ENCODE measurements around the gene AREL1.

AREL1 gene

DNA sequence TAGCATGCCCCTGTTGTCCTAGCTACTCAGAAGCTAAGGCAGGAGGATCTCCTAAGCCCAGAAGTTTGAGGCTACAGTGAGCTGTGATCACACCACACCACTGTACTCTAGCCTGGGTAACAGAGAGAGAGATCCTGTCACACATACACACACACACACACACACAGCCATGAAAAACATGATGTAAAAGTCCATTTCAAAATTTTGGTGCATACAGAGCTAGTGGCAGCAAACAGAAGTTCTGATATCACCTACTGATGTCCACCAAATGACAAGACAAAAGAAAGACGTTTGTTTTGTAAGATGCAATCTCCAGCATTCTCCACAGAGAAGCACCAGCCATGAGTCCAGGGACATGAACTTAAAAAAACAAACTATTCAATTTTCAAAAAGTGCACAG, 15.9 kb downstream of the AREL1 start:
- DNase-seq = no peak

DNA sequence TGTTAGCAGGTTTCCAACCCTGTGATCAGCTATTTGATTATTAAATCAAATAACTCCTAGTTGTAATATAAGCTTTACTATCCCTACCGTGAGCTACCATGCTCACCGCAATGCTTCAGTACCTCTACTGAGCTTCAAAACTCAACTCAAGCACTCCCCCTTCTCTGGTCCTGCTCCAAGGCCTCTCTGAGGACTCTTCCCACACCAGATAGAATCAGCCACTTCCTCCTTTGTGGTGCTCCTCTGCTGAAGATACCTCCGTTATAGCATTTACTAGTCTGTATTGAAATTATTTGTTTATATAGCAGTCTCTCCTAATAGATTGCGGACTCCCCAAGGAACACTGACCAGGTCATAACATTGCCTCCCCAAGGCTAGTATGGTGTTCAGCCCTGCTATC, 17.5 kb downstream of the AREL1 start:
- DNase-seq = no peak

DNA sequence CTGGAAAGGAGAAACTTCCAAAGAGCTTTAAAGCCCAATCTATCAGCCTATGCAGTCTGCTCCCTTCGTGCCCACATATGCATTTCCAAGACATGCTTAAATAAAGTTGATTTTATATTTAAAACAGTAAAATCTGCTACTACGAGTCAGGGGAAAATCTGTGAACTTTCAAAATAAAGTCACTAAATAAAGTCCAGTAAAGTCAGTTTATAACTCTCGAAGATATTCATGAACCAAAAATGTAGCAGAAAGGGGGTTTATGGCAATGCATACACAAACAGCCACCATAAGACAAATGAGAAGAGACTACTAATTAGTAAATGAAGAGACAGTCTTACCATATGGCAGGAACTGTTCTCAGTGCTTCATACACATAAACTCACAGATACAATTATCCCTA, 19.7 kb downstream of the AREL1 start:
- DNase-seq = no peak

DNA sequence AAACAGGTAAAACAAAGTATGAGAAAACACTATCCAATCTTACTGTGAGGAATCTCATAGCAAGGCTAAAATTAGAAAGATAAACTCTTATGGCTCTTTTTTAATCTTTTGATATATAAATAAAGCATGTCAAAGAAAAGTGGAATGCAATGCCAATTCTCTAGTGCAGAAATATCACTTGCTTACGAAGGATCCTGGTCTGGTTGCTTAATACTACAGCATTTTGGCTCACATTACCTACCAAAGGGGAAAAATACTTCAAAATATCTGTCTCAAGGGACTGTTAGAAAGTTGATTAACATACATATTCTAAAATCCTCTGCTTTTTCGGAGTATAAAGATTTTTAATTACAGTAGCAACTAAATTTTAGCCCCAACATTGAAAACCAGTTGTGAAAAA, 21.4 kb downstream of the AREL1 start:
- no peak for DNase-seq

DNA sequence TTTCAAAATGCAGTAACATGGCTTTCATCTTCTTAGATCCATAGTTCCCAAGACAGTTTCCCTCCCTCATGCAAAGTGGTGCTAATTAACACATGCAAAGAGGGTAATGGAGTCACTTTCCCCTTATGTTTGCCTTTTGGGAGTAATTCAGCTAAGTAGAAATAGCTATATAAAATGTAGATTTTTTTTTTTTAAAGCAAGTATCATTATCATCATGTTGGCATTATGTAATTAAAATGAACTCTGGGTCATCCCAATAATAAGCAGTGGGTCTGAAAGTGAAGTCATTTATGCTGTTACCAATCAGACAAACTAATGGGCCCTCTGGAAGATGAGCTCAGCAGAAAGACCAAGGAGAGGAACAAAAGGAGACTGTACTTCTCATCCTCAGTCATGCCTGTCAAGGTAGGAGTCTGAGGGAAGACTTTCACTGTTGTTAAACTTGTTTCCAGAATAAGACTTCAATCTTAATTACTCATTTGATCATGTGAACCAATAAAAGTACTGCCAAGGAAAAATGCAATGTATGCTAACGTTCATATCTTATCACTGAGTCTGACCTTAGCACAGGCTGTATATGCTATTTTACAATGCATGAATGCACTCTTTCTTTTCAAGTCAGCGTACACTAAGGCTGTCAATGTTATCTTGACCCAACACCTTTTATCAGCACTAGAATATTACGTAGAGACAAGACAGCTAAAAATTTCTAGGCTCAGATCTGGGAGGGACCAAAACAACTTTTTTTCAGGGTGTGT, 26.8 kb downstream of the AREL1 start:
- peak; percentile 16 for DNase-seq

DNA sequence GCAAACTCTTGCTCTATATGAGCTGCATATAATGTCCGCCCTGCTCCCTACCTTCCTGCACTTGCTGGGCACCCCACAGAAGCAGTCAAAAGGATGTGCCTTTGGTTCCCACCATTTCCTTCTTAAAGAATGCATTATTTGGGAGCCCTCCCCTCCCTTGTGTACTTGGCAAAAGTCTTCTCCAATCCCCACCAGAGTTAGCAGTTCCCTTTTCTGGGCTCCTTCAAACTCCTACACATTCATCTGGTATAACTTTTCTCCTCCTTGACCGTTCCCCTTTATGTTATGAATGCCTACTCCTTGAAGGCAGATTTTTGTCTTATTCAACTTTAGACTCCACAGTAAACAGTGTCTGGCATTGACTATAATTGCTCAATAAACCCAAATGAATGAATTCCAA, 27.8 kb downstream of the AREL1 start:
- no peak for DNase-seq

DNA sequence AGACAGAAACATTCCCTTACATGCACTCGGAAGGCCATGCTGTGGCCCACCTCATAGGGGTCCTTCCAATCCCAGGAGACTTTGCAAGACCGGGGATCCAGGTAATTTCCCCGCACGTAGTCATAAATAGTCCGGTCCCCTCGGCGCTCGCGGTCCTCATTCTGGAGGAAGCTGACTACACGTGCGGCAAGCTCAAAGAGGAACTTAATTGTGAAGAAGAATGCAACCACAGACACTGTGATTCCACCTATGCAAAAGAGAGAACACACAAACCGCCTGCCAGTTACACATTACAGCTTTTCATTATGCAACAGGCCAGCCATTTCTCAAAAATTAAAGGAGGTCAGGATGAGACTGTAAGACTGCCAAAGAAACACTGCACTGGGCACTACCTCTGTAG, 28.4 kb downstream of the AREL1 start:
- DNase-seq = peak; percentile 40

DNA sequence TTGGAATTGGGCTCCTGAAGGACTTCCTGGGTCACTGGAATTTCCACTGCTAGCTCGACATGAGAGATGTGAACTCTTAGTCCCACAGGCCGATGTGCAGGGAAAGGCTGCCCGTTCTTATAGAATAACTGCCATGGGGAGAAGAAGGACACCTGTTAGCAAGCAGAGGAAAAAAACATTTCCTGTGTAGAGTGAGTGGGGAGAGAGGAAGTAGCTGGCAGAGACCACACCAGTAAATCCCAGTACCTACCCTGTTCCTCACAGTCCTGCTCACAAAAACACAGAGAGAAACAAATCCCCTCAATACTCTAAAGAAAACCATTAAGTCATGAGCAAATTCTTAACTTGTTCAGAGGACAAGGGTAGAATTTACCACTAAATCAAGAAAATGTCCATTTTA, 29.5 kb downstream of the AREL1 start:
- no peak for DNase-seq

DNA sequence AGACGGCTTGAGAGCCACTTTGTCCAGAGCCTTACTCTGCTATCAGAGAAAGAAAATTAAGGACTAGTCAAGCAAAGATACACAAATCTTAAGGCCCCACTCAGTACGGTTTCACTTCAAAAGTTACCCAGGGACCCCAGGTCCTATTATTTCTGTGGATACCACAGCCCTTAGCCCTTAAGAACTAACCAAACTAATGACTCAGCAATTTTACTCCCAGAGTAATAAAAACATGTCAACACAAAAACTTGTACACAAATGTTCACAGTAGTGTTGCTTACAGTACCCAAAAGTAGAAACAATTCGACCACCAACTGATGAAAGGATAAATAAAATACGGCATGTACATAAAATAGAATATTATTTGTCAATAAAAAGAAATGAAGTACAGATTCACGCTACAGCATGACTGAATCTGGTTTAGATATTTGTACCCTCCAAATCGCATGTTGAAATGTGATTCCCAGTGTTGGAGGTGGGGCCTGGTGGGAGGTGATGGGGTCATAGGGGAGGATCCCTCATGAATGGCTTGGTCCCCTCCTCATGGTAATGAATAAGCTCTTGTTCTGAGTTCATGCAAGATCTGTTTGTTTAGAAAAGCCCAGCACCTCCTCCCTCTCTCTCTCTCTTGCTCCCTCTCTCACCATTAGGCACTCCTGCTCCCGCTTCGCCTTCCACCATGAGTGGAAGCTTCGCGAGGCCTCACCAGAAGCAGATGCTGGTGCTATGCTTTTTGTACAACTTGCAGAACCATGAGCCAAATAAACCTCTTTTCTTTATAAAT, 30.5 kb downstream of the AREL1 start:
- DNase-seq = no peak

DNA sequence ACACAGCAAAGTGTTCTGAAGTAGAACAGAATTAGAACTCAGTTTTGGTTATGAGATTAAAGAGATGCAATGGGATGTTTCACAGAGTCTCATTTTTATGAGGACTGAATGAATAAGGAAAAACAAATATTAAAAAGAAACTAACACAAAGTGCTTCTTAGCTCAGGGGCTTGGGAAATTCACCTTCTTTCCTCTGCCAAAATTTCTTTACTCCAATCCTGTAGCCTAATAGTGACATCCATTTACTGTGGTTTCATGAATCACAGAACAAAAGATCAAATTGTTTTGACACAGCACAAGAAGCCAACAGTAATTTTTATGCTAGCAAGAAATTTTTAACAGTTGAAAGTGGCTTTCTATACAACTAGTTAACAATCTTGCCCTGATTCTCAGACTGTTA, 37.7 kb downstream of the AREL1 start:
- no peak for DNase-seq

DNA sequence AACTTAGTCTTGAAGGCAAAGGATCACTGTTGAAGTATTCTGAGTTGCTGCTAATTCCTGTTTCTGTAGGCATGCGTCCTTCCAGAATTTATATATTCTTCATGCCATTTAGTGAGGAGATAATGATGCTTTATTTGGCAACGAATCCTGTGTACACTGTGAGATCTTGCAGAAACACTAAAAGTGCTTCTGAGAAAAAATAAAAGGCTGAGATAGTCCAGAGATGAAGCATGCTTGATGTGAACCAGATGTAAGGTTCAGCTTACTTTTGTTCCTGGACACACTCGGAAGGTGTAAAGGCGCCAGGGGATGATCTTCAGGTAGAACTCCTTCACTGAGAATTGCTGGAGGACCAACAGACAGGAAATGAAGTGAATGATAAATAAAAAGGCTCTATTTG, 39.1 kb downstream of the AREL1 start:
- no peak for DNase-seq

DNA sequence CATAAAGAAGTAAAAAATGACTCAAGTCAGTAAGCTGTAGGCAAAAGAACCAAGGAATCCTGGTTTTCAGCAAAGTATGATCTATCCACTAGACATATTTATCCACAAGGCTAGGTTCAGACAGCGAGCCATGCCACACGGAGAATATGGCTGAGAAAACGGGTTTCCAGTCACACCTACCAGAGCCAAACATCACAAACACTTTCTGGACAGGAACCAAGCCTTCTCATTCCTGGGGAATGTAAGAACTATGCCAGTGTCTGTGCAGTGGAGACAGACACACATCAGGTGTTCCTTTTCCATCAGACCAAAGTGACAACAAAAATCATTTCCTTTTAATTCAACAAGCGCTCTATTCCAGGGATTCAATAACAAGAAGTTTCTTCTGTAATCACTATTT, 41.1 kb downstream of the AREL1 start:
- DNase-seq = no peak

DNA sequence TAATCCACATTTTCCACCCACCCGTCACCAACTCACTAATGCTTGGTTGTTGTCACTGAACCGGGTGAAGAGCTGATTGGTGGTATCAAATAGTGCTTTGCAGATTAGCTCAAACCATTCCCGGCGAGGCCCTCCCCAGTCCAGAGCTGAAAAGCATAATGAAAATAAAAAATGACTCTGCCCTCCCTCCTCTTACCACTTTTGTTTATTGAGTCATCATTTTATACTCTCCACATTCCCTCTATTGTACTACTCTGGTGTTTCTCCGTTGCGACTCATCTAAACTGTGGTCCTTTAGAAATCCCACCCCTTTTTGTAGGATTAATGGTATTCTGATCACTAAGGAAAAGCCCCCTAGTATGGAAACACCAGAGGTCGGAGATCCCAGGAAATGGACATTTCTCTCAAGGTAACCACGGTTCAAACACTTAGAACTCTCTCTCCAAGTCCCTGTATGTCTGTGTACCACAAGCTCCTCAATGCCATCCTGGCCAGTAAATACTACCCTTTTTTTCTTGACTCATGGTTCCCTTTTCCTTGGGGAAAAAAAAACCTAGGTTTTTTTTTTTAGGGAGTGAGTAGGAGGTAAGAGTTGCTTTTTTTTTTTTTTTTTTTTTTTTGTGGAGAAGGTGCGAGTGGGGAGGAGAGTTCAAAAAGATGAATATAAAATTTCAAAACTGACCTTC, 42.0 kb downstream of the AREL1 start:
- DNase-seq = no peak

DNA sequence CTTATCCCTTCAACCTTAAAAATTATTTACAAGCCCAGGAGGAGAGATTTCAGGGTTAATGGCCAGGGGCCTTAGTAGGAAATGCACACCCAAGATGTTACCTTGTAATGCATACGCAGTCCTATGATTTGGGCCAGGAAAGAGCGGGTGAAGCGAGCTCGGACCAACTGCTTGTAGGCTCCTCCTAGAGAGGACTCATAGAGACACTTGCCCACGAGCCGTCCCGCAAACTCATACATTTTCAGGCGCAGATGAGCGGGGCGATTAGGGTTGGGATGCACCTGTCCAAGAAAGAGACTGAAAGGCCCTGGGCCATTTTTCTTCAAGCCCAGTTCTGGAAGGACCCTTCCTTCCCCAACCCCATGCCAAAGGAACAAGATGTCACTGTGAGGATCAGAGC, 43.0 kb downstream of the AREL1 start:
- no peak for DNase-seq

DNA sequence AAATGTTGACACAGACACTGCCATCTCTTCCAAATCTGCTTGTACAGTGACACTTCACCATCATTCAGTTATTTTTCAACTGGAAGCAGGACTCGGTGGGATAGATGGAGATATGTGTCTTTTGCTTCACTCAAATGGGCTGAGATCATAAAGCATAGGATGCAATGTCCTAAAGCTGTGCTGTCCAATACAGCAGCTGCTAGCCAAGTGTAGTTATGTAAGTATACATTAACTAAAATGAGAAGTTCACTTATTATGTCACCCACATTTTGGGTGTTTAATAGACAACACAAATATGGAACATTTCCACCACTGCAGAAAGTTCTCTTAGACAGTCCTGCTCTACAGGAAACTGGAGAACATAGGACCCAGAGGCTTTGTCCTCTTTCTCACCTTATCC, 43.6 kb downstream of the AREL1 start:
- DNase-seq = no peak

DNA sequence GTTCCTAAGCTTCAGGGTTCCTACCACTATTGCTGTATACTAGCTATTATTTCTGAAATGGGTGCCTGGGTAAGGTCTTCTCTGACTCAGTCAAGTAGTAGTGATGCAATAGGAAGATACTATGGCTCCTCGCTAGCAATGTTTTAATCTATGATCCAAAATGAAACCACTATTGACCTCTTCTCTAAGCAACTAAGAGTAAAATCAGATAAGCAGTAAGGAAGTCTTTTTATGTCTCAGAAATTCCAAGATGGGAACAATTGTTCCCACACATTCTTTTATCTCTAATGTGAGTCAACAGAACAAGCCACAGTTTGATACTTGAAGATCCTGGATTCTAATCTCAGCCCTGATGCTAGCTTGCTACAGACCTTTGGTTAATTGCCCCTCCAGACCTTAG, 45.1 kb downstream of the AREL1 start:
- DNase-seq = no peak

DNA sequence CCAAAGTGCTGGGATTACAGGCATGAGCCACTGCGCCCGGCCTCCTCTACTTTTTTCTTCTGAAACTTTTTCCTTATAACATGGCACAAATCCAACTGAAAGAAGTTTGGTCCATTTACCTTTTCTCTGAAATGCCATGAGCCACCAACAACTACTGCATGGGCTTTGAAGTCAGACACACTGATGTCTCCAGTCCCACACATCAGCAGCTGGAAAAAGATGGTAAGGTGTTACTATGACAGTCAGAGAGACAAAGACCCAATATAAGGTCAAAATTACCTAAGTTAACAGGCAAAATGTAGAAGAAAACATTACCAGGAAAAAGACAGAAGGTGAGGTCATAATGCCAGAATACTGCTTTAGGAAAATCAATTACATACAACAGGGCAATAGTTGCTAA, 48.2 kb downstream of the AREL1 start:
- DNase-seq = no peak

DNA sequence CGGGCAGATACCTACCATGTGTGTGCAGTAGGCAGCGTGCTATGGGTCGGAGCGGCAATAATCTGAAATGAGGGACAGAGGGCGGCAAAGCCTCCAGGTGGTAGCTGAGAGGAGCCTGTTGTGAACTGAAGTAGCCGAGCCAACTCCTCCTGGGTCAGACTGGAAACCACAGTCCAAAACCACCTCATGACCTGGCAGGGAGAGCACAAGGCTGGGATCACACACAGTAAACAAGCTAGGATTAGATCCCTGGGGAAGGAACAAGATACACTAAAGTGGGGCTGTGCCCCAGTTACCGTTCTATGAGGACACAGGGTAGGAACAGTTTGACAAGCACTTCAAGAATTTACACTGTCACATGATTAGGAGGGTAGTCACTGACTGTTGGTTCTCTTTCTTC, 49.0 kb downstream of the AREL1 start:
- no peak for DNase-seq

DNA sequence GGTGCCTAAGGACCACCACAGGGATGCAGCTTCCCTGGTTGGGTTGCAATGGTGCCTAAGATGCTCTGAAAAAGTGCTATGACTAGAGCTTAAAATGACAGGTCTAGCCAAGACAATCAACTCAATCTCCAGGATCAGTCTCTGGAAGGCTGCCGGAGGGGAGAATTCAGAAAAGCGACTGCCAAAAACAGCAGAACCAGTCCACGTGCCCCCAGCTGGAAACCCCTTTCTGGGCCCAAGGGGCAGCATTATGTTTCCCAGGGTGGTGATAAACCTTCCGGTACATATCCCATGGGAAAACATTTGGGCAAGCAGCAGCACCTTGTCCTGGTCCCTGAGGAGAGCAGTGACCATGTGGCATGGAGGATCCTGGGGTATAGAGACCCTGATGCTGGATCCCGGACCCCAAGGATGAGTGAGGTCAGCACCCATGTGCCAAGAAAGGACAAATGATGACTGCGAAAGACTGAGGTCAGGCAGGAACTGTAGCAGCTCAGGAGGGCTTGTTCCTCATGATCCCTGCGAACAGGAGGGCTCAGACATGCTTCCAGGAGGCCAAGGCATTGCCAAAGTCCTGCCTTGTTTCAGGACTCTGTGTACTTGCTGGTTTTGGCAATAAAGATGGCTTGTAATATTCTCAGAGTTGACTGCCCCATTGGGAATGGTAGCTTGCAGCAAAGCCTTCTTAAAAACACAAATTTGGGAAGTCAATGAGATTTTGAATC, 51.0 kb downstream of the AREL1 start:
- DNase-seq = no peak

DNA sequence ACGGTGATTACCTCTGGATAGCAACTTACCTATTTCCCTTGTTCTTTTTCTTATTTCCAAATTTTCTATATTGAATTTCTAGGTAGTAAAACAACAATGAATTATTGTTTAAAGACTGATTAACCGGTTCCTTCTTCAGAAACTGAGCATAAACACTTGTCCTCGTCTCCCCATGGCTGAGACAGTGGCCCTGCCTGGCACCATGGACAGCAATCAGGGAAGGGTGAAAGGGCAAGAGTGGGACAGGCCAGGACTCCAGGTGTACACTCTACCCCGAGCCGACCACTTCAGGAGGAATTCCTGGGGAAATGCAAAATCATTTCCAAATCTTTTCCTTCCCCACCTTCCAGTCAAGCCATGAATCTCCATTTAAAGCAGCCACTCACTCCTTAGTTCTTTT, 52.0 kb downstream of the AREL1 start:
- no peak for DNase-seq

DNA sequence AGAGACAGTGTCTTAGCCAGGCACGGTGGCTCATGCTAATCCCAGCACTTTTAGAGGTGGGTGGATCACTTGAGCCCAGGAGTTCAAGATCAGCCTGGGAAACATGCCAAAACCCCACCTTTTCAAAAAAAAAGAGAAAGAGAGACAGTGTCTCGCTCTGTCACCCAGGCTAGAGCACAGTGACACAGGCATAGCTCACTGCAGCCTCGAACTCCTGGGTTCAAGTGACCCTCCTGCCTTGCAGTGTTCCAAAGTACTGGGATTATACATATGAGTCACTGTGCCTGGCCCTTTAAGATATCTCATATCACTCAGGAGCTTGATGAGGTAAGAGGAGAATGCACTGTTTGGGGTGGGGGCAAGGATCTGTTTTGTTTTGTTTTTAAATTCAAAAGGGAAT, 52.7 kb downstream of the AREL1 start:
- DNase-seq = no peak

DNA sequence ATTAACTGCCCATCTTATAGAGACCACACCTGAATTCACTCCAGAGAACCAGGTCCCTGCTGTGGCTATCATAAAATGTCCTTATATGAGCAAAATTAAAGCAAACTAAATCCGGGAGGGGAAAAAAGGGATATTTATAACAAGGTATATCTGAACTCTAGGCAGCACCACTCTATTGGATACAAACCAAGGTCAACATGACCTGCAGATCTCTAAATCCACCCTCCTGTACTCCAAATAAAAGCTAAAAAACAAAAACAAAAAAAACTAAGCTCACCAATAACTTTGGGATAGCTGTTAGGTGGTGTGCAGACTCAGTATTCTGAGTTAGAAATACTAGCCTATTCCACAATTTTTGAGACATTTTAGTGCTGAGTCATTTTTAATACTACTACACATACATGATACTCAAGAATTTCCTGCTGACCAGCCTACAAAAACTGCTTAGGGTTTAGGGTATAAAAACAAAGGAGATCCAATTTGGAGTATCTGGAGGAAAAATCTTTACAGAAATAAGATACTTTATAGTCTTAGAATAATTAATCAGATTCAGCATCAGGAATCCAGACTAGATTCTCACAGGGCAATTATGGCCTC, 54.2 kb downstream of the AREL1 start:
- DNase-seq = no peak

DNA sequence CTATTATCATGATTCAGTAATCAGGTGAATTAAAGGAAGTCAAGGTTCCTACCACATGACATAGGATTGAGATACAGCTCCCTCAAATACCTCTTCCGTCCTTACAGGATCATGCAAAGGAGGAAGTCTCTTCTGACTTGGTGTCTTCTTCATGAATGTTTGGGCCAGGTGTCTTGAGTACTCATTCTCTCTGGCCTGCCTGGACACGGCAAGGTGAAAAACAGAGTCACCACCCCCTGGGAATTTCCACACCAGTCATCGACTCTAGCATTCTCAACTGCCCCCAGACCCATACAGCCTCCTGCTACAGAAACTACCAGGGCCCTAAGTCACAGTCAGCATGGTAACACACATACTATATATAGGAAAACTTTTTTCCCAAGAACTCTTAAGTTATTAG, 55.9 kb downstream of the AREL1 start:
- no peak for DNase-seq
